Measurements from ENCODE around the gene STIM2.
"Not testable (repeated sequence)": the region's sequence is repeated elsewhere in the genome, so short reads cannot be mapped to it uniquely, and the experiment has no call there.

- not testable (repeated sequence) for TF ChIP-seq CTCF (IDR thresholded peaks at IDR 0.05 in 2 of 3, conservative IDR thresholded peaks at IDR 0.05 in 1 of 3; ENCODE audit: control insufficient read depth in 2 of 3, extremely low read depth in 1 of 3, insufficient read depth in 1 of 3, low read depth in 3 of 3, low read length in 3 of 3); FOS (IDR thresholded peaks at IDR 0.05; ENCODE audit: borderline replicate concordance, extremely low read depth, insufficient read length); EZH2 (IDR thresholded peaks at IDR 0.05; ENCODE audit: borderline replicate concordance, control insufficient read depth, low read depth, low read length); JUND (IDR thresholded peaks at IDR 0.05; ENCODE audit: low read depth, low read length); CREB1 (IDR thresholded peaks at IDR 0.05; ENCODE audit: low read depth); SRF (IDR thresholded peaks at IDR 0.05; ENCODE audit: low read depth in 2 of 2, low read length in 2 of 2); KDM1A (IDR thresholded peaks at IDR 0.05; ENCODE audit: borderline replicate concordance)
These were observed 115.0 kb downstream of the STIM2 start for GRCh38 chr4:26975464-26976181.

Data from GM12878 (cell line).